Stimulated activated memory B cell treated with anti-CD40 and anti-IgM and Interleukin-4, amounts not matched to agents 10 μg/mL and 1 μg/mL and 100 μg/mL, for 72 hours (primary cell): ENCODE data around the gene ANTKMT.
A peak's percentile ranks its signal among the peaks of the same experiment; 100 is the strongest.

Experiments
- ATAC-seq: fragments of 150-1000 bp; cut with Tn5 transposase; 2 replicates; pipeline ENCODE4 v1.10.0; 2021
- H3K27ac Mint-ChIP-seq: one replicate; pipeline ENCODE4 v1.8.0; 2022; ENCODE audit warnings: mild to moderate bottlenecking, mixed read lengths
- H3K27me3 Mint-ChIP-seq: one replicate; pipeline ENCODE4 v1.8.0; 2022; ENCODE audit warnings: mixed read lengths
- H3K36me3 Mint-ChIP-seq: one replicate; pipeline ENCODE4 v1.8.0; 2022; ENCODE audit warnings: mixed read lengths
- H3K4me1 Mint-ChIP-seq: one replicate; pipeline ENCODE4 v1.8.0; 2022; ENCODE audit warnings: mixed read lengths
- H3K4me3 Mint-ChIP-seq: one replicate; pipeline ENCODE4 v1.8.0; 2022; ENCODE audit warnings: mild to moderate bottlenecking, moderate library complexity, mixed read lengths
- H3K9me3 Mint-ChIP-seq: one replicate; pipeline ENCODE4 v1.8.0; 2022; ENCODE audit warnings: mixed read lengths

The ANTKMT gene

DNA sequence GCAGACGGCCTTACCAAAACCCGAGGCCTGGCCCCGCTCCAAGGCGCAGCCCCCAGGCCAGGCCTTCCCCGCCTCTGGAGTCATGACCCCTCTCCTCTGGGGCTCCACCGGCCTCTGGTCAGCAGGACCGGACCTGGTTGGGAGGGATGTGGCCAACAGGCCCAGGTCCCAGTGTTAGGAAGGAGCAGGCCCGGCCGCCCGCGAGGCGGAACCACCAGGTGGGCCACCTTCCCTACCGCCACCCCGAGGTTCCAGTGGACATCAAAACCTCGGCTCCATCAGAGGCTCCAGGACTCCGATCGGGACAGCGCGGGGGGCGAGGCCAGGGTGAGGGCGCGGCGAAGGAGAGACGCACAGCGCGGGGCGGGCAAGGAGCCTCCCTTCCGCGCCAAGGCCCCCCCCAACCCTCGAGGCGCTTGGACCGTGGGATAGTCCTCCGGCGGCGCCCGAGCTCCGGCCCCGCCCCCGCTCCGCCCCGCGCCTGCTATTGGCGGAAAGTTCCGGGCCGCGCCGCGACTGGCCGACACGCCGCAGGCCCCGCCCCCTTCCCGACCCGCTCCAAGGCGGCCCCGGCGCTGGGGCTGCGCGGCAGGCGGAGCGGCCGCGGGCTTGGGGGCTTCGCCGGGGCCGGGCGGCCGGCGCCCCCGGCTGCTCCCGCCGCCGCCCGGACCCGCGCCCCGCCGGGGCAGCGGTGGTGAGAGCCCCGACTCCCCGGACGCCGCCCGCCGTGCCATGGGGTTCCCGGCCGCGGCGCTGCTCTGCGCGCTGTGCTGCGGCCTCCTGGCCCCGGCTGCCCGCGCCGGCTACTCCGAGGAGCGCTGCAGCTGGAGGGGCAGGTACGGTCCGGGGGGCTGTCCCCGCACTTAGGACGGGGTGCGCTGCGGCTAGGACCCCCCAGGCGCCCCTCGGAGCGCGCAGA is 6.1 kb upstream of the ANTKMT start, which contains the start of gene METRN:
Gene METRN (plus strand): TSS at position 561 of the 919 bp plus-strand sequence. CDS start 172 bp downstream, at position 733.
- H3K9me3 Mint-ChIP-seq = no peaks in the 10 kb centered on the region
- H3K27me3 Mint-ChIP-seq = peaks cover 38% of the 10 kb centered on the region
- H3K36me3 Mint-ChIP-seq = no peaks in the 10 kb centered on the region
- peak within 1 kb of the TSS; percentile 39 for H3K4me3 Mint-ChIP-seq
- peak; percentile 93 for ATAC-seq
- H3K27ac Mint-ChIP-seq = no peak within 1 kb of the TSS
- peaks cover 26% of the 10 kb centered on the region for H3K4me1 Mint-ChIP-seq

DNA sequence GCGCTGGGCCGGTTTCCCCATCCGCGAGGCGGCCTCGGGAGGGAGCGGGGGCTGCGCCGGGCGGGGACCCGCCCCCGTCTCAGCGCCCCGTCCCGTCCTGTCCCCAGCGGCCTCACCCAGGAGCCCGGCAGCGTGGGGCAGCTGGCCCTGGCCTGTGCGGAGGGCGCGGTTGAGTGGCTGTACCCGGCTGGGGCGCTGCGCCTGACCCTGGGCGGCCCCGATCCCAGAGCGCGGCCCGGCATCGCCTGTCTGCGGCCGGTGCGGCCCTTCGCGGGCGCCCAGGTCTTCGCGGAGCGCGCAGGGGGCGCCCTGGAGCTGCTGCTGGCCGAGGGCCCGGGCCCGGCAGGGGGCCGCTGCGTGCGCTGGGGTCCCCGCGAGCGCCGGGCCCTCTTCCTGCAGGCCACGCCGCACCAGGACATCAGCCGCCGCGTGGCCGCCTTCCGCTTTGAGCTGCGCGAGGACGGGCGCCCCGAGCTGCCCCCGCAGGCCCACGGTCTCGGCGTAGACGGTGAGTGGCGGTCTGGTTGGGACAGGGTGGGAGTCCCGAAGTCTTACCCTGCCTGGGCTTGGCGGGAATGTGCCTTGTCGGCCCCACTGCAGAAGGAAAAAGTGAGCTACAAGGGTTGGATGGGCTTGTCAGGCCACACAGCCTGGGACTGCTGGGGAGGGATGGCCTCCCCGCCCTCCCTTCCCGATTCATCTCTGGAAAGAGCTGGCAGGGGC is 5.3 kb upstream of the ANTKMT start:
- no peaks in the 10 kb centered on the region for H3K9me3 Mint-ChIP-seq
- no peaks in the 10 kb centered on the region for H3K36me3 Mint-ChIP-seq
- no peak overlapping the region for H3K27ac Mint-ChIP-seq
- peak; percentile 22 for ATAC-seq
- H3K27me3 Mint-ChIP-seq = peaks cover 30% of the 10 kb centered on the region
- peaks cover 34% of the 10 kb centered on the region for H3K4me1 Mint-ChIP-seq
- no peak overlapping the region for H3K4me3 Mint-ChIP-seq

GRCh38 chr16:716200-716568 is 4.8 kb upstream of the ANTKMT start:
- ATAC-seq = no peak
- Mint-ChIP-seq H3K4me3 (peak overlapping the region; percentile 54), H3K9me3 (no peaks in the 10 kb centered on the region), H3K27ac (no peak overlapping the region), H3K27me3 (peaks cover 25% of the 10 kb centered on the region), H3K36me3 (no peaks in the 10 kb centered on the region), H3K4me1 (peaks cover 35% of the 10 kb centered on the region)

- Mint-ChIP-seq H3K9me3 (no peaks in the 10 kb centered on the region), H3K36me3 (no peaks in the 10 kb centered on the region), H3K27ac (no peak overlapping the region), H3K27me3 (peaks cover 20% of the 10 kb centered on the region), H3K4me3 (peak overlapping the region; percentile 54), H3K4me1 (peaks cover 36% of the 10 kb centered on the region)
- ATAC-seq = no peak
These were observed 4.1 kb upstream of the ANTKMT start for GRCh38 chr16:716768-717325.

DNA sequence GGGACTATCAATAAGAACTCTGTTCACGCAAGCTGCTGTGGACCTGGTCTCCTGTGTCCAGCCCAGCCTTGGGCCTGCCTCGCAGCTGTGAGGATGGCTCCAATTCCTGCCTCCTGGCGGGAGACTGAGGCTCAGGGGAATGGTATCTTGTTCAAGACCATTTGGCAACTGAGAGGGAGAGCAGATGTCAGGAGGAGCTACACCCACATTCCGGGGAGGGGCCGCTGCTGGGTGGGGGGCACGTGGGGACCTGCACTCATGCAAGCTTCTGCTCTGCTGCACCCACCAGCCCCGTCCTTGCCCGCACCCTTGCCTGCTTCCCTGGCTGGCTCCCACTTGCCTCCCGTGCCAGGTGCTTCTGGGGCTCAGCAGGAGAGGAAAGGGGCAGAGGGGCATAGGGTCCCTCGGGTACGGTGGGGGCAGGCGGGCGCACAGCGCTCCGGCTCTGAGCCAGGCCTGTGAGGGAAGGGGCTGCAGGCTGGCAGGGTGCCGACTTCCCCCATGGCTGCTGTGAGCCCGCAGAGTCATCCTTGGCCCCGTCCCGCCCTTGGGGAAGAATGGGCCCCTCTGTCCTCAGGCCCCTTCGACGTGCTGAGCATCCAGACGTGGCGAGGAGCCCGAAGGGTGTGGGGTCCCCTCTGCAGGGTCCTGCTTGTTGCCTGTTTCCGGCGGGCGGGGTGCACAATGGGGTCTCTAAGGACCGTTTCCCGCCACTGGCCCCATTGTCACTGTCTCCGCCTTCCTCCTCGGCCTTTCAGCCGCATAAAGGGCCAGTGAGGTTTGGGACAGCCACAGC is 3.3 kb upstream of the ANTKMT start:
- no peaks in the 10 kb centered on the region for H3K9me3 Mint-ChIP-seq
- H3K4me3 Mint-ChIP-seq = no peak overlapping the region
- H3K27me3 Mint-ChIP-seq = peaks cover 20% of the 10 kb centered on the region
- H3K27ac Mint-ChIP-seq = no peak overlapping the region
- H3K4me1 Mint-ChIP-seq = peaks cover 42% of the 10 kb centered on the region
- ATAC-seq = no peak
- peaks cover 1% of the 10 kb centered on the region for H3K36me3 Mint-ChIP-seq

DNA sequence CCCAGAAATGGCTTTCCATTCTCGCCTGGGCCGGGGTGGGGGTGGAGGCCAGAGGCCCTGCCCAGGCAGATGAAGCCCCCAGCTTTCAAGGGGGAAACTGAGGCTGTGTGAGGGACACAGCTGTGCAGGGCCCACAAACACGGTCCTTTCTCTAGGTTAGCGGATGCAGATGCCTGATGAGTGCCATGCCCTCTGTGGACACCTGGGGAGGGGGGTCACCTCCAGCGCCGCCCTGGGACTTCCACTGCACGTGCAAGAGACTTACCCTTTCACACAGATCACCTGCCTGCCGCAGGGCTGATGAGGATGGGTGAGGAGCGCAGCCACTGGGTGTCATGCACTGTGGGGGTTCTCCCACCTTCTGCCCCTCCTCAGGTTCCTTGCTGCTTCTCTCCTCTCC is 2.6 kb upstream of the ANTKMT start:
- Mint-ChIP-seq H3K27me3 (peaks cover 20% of the 10 kb centered on the region), H3K4me3 (no peak overlapping the region), H3K27ac (no peak overlapping the region), H3K9me3 (no peaks in the 10 kb centered on the region), H3K36me3 (peaks cover 6% of the 10 kb centered on the region), H3K4me1 (peaks cover 49% of the 10 kb centered on the region)
- ATAC-seq = no peak

- peaks cover 6% of the 10 kb centered on the region for H3K36me3 Mint-ChIP-seq
- H3K27ac Mint-ChIP-seq = no peak overlapping the region
- H3K4me3 Mint-ChIP-seq = peak overlapping the region; percentile 84
- H3K27me3 Mint-ChIP-seq = peaks cover 17% of the 10 kb centered on the region
- no peak for ATAC-seq
- no peaks in the 10 kb centered on the region for H3K9me3 Mint-ChIP-seq
- peaks cover 53% of the 10 kb centered on the region for H3K4me1 Mint-ChIP-seq
These were observed 2.0 kb upstream of the ANTKMT start for GRCh38 chr16:718922-719321.

DNA sequence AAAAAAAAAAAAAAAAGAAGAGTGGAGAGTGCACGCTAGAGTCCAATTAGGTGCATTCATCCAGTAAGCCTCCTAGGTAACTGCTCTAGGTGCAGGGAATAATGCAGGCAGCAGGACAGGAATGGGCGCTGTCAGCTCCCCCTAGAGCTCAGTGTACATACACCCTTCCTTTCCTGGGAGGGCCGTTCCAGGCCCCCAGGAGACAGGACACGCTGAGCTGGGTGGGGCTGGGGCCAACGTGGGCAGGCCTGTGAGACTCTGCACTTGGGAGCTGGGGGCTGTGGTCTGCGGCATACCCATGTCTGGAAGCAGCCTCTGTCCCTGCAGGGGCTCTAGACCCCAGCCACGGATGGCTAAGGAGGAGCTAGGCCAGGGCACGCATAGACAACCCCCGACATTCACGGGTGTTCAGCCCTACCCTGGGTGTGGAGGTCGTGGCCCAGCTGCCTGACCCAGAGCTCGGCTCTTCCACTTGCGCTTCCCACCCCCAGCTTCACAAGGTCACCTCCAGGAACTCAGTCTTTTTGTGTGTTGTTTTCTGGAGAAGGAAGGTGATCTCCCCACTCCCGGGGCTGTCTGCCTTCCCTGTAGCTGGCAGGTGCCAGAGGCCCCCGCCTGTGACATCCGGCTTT is 1.0 kb upstream of the ANTKMT start:
- Mint-ChIP-seq H3K9me3 (no peaks in the 10 kb centered on the region), H3K36me3 (peaks cover 6% of the 10 kb centered on the region), H3K27ac (peak overlapping the region; percentile 87), H3K27me3 (peaks cover 9% of the 10 kb centered on the region), H3K4me1 (peaks cover 45% of the 10 kb centered on the region), H3K4me3 (peak overlapping the region; percentile 84)
- no peak for ATAC-seq

GRCh38 chr16:720447-720989 is 428 bp upstream of the ANTKMT start:
- Mint-ChIP-seq H3K27me3 (peaks cover 9% of the 10 kb centered on the region), H3K4me1 (peaks cover 51% of the 10 kb centered on the region), H3K9me3 (no peaks in the 10 kb centered on the region), H3K27ac (peak overlapping the region; percentile 87), H3K4me3 (peak overlapping the region; percentile 84), H3K36me3 (peaks cover 6% of the 10 kb centered on the region)
- peak; percentile 39 for ATAC-seq

DNA sequence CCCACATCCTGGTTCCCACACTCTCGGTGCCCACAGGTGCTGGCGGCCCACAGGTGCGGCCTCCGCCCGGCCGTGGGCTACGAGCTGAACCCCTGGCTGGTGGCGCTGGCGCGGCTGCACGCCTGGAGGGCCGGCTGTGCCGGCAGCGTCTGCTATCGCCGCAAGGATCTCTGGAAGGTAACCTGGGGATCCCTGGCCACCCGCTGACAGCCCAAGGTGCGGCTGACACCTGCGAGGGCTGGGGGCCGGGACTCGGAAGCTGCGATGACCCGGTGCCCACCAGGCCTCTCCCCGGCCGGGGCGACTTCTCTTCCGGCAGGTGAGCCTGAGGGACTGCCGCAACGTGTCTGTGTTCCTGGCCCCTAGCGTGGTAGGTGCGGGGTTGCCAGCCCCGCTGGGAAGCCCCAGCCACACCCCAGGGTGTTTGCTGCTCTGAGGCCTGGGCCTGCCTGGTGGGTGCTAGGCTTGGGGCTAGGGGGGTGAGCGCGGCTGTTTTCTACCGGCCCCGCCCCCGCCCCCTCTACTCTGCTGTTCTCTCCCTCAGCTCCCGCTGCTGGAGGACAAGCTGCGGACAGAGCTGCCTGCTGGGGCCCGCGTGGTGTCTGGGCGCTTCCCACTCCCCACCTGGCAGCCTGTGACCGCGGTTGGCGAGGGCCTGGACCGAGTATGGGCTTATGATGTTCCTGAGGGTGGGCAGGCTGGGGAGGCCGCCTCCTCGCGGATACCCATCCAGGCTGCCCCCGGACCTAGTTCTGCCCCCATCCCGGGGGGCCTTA is 1.0 kb downstream of the ANTKMT start:
- Mint-ChIP-seq H3K27me3 (no peaks in the 10 kb centered on the region), H3K4me1 (peaks cover 55% of the 10 kb centered on the region), H3K36me3 (peaks cover 6% of the 10 kb centered on the region), H3K9me3 (no peaks in the 10 kb centered on the region), H3K27ac (peak overlapping the region; percentile 46), H3K4me3 (peak overlapping the region; percentile 74)
- no peak for ATAC-seq

GRCh38 chr16:722835-723633 is 2.1 kb downstream of the ANTKMT start:
- H3K9me3 Mint-ChIP-seq = no peaks in the 10 kb centered on the region
- peaks cover 6% of the 10 kb centered on the region for H3K36me3 Mint-ChIP-seq
- H3K4me3 Mint-ChIP-seq = peak overlapping the region; percentile 35
- H3K27me3 Mint-ChIP-seq = no peaks in the 10 kb centered on the region
- H3K4me1 Mint-ChIP-seq = peaks cover 55% of the 10 kb centered on the region
- H3K27ac Mint-ChIP-seq = no peak overlapping the region
- ATAC-seq = no peak

DNA sequence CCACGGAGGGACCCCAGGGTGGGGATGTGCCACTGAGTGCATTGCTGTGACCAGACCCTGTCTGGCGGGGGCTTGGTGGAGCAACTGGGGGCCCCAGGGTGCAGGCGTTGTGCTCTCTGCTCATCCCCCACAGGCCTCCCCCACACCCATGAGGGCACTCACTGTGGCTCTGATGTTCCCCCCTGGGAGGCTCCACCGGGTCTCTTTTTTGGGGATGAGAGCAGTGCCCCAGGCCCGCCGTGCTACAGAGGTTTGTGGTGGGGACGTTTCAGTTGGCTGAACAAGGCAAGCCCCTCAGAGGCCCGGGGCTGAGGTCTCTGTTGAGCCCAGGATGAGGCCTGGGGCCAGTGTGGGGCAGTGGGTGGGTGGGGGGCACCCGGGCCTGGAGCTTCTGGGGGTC is 2.7 kb downstream of the ANTKMT start:
- Mint-ChIP-seq H3K27me3 (no peaks in the 10 kb centered on the region), H3K4me3 (no peak overlapping the region), H3K27ac (no peak overlapping the region)

More for the DNA sequence above, 2.7 kb downstream of the ANTKMT start:
- Mint-ChIP-seq H3K9me3 (no peaks in the 10 kb centered on the region), H3K4me1 (peaks cover 55% of the 10 kb centered on the region), H3K36me3 (peaks cover 6% of the 10 kb centered on the region)
- ATAC-seq = no peak
